OCI-M2 (cell line): Measurements from ENCODE around the gene SLC13A3.
A peak's percentile ranks its signal among the peaks of the same experiment; 100 is the strongest.

Experiments
- DNase-seq: peaks from one replicate; lab custom pipeline; 2025; ENCODE audit not compliant: unreplicated experiment; lab: John Stamatoyannopoulos, UW

Gene SLC13A3

DNA sequence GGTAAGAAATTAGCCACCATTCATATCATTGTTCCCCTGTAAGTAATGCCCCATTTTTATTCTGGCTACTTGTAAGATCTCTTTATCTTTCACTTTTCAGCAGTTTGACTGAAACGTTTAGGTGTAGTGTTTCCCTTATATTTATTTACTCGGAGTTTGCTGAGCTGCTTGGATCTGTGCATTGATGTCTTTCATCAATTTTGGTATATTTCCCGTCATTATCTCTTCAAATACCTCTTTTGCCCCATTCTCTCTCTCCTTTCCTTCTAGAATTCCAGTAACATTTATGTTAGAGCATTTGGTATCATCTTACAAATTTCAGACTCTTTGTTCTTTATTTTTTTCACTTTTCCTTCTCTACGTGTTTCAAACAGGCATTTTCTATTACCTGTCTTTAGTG lies 9.2 kb upstream of the SLC13A3 start:
- DNase-seq: no peak

GRCh38 chr20:46657618-46658017 lies 6.4 kb upstream of the SLC13A3 start:
- no peak for DNase-seq

- DNase-seq: no peak
Observed at GRCh38 chr20:46657137-46657536, 5.9 kb upstream of the SLC13A3 start.

DNA sequence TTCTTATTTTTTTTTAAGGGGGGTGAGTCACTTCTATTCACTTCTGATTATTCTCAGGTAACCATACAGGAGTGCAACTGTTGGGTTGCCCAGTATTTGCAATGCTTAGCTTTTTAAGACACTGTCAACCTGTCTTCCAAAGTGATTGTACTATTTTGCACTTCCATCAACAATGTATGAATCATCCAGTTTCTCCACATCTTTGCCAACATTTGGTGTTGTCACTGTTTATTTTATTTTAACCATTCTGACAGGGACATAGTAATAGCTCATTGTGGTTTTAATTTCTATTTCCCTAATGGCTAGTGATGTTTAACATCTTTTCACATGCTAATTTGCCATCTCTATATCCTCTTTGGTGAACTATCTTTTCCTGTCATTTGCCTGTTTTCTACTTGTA lies 1.4 kb upstream of the SLC13A3 start:
- DNase-seq: no peak

DNA sequence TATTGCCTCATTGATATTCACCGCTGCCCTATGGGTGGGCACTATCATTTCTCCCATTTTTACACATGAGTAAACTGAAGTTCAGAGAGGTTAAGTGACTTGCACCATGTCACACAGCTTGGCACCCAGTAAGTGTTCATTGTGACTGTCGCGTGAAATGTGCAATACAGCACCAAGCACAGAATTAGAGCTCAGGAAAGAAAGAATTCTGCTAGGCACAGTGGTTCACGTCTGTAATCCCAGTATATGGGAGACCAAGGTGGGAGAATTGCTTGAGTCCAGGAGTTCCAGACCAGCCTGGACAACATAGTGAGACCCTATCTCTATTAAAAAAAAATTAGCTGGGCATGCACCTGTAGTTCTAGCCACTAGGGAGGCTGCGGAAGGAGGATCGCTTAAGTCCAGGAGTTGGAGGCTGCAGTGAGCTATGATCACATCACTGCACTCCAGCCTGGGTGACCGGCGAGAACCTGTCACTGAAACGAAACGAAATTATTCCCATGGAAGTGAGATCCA lies 626 bp downstream of the SLC13A3 start:
- DNase-seq: no peak

DNA sequence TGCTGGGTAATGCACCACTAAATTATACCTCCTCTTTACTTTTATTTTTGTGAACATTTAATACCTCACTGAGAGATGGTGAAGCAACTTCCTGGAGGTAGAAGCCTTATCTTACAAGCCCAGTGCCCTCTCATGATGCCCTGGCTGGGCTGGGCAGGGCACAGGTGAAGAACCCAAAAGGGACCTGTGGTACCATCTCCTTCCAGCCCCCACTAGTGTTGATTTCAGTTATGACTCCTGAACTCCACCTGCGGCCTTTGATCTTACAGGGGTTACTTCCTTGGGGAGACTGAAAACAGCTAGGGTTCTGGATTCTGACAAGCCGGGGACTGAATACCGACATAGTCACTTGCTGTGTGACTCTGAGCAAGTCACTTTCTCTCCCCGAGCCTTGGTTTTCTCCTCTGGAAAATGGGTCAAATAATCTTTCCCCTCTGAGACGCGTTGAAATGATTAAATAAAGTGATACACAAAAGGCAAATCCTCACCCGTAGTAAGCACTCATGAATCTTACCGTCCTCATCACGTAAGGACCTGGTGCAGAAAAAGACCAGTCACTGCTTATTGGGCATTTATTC lies 1.2 kb downstream of the SLC13A3 start:
- DNase-seq: no peak

- DNase-seq: no peak
Observed at GRCh38 chr20:46649650-46649949, 1.7 kb downstream of the SLC13A3 start.

GRCh38 chr20:46648903-46649649 lies 2.2 kb downstream of the SLC13A3 start:
- peak; percentile 26 for DNase-seq

GRCh38 chr20:46647469-46647868 lies 3.8 kb downstream of the SLC13A3 start:
- no peak for DNase-seq

DNA sequence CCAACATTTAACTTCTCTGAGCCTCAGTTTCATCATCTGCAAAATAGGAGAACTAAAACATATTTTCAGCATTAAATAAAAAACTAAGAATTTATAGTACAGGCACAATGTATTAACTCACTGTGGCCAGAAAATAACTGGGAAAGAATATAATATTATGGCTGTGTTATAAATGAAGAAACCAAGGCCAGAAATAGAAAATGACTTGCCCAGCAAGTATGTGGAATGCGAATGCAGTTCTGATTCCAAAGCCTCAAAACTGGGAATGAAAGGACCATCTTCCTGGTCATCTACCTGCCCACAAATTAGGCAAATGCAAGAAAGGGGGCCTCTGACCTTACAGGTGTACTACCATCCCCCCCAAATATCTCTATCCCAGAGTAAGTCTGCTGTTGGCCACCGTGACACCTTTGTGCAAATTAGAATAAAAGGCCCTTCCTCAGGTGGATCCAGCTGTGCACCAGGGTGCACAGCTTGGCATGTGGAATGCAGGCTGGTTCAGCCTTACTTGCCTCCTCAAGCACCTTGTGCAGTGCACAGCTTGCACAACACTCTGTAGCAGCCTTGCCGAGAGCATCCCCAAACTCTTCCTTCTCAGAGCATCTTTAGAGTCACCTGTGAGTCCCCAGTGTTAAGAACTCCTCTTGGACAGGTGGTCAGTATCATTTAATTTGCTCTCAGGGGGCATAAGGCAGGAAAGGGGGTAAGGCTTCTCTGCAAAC lies 4.4 kb downstream of the SLC13A3 start:
- no peak for DNase-seq

DNA sequence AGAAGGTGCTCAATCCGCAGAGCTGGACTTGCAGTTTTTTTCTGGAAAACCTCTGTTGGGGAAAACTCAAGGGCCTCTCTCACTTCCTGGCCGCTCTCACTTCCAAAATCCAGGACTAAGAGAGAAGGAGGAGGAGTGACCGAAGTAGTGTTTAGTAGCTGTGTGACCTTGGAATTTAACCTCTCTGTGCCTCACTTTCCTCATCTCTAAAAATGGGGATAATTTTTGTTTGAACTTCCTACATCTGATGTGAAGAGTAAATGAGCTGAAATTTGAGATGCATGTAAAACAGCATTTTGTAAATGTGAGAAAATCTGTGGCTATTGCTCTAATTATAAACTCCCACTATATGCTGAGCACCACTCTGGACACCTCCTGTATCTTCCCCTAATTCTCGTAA lies 5.1 kb downstream of the SLC13A3 start:
- DNase-seq: no peak

DNA sequence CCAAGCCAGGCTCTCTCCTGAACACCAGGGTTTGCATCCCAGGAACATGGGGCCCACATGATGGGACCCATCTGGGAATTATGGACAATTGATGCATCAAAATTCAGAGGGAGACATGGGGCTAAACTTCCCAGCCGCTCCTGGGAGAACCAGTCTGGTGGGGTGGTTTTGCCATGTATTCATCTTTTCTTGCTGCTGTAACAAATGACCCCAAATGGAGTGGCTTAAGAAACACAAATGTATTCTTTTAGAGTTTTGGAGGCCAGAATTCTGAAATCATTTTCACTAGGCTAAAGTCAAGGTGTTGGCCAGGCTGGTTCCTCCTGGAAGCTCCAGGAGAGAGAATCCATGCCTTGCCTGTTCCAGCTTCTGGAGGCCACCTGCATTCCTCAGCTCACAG lies 6.5 kb downstream of the SLC13A3 start:
- DNase-seq: no peak

DNA sequence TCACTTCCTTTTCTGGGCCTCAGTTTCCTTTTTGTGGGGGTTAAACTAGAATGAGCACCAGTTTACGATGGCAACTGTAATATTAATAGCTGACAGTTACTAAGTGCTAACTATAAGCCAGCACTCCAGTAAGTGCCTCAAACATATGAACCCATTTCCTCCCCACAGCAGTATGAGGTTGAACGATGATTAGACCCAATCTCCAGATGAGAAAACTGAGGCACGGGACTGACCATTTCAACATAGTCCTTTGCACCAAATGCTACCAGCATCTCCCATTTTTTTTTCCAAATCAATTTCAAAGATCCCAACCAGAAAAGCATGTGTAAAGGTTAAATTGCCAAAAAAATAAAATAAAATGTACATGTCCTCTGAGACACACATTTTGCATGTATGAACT lies 7.1 kb downstream of the SLC13A3 start:
- no peak for DNase-seq

- DNase-seq: no peak
Observed at GRCh38 chr20:46642969-46643343, 8.3 kb downstream of the SLC13A3 start.

DNA sequence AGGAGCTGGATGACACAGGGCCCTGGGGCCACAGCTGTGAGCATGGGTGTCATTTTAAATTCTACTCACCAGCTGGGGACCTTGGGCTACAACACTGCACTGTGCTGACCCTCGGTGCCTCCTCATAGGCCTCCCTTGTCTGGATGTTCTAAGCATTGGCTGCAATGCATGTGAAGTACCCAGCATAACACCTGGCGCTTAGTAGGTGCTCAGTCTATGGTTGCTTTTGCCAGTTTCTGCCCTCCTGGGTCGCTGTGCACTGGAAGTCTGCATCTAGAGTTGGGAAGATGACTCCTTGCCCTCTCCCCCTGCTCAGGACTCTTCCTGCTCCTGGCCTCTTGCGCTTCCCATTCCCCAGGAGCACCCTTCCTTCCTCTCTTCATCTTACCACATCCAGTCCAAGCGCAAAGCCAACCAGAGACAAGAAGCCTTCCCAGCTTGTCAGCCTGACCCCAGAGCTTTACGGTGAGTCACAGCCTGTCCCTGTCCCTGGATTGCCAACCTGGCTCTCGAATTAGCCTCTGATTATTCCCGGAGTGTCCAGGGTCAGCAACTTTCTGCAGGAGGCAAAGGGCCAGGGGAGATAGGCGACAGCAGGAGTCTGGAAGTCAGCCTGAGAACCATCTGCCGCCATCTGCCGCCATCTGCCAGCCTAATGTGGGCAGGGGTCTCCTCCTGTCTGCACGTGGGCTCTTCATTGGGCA lies 8.8 kb downstream of the SLC13A3 start:
- DNase-seq: no peak

DNA sequence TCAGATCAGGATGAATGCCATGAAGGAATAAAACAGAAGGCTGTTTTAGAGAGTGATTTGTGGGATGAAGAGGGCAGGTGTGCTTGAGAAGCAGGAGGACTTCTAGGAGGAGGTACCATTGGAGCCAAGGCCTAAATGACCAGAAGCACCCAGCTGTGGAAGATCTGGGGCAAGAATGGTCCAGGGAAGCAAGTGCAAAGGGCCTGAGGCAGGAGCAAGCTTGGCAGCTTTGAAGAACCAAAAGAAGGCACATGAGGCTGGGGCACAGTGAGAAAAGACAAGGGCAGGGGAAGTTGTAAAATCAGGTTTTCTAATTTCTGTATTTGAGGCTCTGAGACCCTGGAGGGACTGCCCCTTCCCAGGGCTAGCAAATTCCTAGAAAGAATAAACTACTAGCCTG lies 9.8 kb downstream of the SLC13A3 start:
- no peak for DNase-seq

DNA sequence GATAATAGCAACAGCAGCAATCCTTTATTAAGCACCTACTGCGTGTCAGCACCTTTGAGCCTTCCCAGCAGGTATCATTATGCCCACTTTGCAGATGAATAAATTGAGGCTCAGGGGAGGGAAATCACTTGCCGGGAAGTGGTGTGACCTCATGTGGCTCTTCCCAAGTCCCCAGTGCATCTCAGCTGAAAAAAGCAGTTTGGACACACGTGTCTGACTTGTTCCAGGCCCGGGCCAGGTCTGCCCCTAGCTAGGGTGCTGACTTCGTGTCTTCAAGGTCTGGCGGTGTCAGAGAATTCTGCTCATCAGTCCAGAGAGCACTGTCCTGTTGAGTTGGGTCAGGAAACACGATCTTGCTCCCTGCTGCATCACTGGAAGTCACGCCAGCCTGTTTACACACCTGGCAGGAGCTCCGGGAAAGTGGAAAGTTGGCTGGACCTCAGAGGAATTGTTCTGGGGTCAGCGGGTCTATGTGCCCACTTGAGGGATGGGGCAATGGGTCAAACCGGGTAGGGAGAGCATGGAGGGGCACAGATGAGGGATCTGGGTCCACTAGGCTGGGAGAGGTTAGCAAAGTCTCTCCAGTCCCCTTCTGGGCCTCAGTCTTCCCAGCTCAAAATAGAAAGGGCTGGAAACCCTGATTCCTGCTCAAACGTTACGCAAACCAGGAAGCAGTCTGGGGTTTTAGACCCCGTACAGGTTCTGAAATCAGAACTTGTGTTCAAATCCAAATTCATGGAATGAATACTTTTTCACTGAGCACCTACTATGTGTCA lies 10.5 kb downstream of the SLC13A3 start:
- DNase-seq: no peak

DNA sequence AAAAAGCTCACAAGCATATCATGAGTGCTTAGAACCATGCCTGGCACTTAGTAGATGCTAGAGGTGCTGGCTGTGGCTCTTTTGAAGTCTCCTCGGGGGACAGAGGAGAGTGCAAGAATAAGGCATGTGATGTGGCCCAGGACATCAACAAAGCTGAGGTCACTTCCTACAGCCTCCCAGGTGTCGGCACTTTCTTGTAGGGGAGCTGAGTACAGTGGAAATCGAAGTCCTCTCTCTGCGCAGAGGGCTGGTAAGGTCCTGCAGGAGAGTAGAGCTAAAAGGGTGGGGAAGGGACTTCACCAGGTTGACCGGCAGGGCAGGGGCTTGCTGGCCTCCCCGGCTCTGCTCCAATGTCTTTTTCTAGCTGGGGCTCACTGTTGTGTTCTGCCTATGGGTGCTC lies 11.2 kb downstream of the SLC13A3 start:
- DNase-seq: no peak

DNA sequence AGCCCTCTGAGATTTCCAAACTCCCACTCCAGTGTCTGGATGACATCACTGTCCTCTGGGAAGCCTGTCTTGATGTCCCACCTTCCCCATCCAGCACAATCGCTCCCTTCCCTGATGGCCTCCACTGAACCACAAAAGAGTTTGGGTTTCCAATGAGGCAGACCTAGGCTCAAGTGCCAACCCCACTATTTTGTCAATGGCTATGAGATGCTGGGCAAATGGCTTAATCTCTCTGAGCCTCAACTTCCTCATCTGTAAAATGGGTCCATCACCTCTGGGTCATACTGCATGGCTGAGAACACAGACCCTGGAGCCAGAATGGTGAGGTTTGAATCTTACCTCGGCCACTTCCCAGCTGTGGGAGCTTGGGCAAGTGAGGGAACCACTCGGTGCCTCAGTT lies 11.7 kb downstream of the SLC13A3 start:
- no peak for DNase-seq

DNA sequence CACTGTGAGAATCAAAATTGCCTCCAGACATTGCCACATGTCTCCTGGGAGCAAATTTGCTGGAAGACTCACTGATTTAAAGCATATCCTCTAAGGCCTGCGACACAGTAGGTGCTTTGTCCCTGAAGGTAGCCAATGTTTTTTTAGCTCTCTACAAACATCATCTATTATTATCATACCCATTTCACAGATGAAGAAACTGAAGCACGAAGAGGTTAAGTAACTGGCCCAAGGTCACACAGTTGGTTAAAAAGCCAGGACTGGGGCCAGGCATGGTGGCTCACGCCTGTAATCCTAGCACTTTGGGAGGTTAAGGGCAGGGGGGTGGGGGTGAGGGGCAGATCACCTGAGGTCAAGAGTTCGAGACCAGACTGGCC lies 12.4 kb downstream of the SLC13A3 start:
- no peak for DNase-seq
